ENCODE results near the gene RAB31.
A peak's percentile ranks its signal among the peaks of the same experiment; 100 is the strongest.

Gene RAB31

DNA sequence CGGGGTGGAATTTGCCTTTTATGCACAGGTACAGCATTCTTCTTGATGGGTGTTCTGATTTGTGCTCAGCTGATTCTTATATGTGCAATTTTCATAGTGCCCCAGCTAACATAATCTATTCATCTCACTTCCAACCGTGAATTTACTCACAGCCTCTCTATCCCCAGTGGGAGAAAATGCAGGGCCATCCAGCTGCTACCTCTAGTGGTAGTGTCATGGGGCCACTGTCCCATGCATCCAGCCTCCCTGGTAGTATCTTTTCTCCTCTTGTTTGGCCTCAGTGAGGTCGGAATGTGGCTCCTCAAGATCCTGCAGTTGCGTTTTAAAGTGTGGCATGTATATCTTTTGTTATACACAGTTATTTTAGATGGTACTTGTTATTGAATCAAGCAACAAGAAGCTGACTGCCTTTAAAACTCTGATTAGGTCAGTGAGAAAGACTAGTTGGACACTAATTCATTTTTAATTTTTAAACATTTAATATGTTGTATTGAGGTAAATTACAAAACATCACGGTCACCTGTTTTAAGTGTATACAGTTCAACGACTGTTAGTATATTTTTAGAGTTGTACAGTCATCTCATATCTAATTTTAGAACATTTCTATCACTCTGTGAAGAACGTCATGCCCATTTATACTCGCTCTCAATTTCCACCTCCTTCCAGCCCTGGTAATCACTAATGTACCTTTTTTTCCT lies 109.8 kb downstream of the RAB31 start:
- no peak for DNase-seq (ENCODE audit: low read depth, low spot score)

GRCh38 chr18:9818423-9818734 lies 110.3 kb downstream of the RAB31 start:
- DNase-seq (ENCODE audit: low read depth, low spot score): no peak

GRCh38 chr18:9820127-9820526 lies 112.0 kb downstream of the RAB31 start:
- no peak for DNase-seq (ENCODE audit: low read depth, low spot score)

- DNase-seq (ENCODE audit: low read depth, low spot score): no peak
Measured at GRCh38 chr18:9820719-9821118, 112.6 kb downstream of the RAB31 start.

DNA sequence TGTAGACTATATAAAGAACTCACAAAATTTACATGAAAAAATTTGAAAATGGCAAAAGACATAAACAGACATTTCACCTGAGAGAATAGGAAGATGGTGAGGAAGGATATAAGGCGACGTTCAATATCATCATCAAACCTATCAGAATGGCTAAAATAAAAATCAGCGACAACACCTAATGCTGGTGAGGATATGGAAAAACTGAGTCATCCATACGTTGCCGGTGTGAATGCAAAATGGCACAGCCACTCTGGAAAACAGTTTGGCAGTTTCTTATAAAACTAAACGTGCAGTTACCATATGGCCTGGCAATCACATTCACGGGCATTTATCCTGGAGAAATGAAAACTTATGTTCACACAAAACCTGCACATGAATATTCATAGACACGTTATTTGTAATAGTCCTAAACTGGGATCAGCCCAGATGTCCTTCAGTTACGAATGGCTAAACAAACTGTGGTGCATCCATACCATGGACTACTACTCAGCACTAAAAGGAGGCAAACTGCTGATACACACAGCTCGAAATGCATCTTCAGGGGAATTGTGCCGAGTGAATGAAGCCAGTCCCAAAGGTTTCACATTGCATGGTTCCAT lies 114.6 kb downstream of the RAB31 start:
- no peak for DNase-seq (ENCODE audit: low read depth, low spot score)

DNA sequence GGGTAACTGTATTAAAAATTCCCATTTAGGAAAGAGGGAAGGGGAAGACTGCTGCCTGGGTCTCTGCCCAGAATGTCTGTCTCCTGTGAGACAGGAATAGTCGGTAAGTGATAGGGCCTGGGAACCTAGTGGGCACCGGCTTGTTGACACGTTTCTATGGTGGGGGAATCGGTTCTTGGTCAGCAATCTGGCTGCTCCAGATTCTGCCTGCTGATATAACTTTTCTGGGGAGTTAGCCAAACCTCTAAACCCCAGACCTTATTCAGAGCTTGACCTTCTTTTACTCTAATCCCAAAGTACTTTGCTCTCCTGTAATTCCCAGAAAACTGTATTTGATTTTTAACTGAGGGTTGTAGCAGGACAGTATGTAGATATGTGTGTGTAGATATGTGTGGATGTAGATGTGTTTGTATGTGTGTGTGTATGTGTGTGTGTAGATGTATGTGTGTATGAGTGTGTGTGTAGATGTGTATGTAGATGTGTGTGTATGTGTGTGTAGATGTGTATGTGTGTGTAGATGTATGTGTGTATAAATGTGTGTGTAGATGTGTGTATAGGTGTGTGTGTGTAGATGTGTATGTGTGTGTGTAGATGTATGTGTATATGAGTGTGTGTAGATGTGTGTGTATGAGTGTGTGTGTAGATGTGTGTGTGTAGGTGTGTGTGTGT lies 115.8 kb downstream of the RAB31 start:
- no peak for DNase-seq (ENCODE audit: low read depth, low spot score)

- no peak for DNase-seq (ENCODE audit: low read depth, low spot score)
Measured at GRCh38 chr18:9824474-9824832, 116.4 kb downstream of the RAB31 start.

DNA sequence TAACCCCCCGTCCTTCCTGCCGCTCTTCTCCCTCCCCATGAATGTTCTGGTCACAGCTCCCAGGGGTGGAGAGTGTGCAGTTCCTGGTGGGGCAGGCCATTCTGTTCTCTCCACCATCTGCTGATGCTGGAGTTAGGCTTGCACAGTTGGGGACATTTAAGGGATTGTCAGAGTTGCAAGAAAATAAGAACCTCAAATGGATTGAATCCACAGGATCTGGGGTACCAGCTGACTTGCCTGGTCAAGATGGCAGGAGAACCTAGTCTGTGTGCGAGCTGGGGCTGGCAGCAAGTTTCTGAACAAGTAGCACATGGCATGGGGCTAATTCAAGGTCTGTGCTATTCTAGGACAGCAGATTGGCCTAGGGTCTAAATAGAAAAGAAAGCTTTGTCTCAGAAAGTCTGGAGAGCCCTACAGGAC lies 116.9 kb downstream of the RAB31 start:
- no peak for DNase-seq (ENCODE audit: low read depth, low spot score)

- no peak for DNase-seq (ENCODE audit: low read depth, low spot score)
Measured at GRCh38 chr18:9825571-9826073, 117.5 kb downstream of the RAB31 start.

- DNase-seq (ENCODE audit: low read depth, low spot score): no peak
Measured at GRCh38 chr18:9826685-9827084, 118.6 kb downstream of the RAB31 start.

DNA sequence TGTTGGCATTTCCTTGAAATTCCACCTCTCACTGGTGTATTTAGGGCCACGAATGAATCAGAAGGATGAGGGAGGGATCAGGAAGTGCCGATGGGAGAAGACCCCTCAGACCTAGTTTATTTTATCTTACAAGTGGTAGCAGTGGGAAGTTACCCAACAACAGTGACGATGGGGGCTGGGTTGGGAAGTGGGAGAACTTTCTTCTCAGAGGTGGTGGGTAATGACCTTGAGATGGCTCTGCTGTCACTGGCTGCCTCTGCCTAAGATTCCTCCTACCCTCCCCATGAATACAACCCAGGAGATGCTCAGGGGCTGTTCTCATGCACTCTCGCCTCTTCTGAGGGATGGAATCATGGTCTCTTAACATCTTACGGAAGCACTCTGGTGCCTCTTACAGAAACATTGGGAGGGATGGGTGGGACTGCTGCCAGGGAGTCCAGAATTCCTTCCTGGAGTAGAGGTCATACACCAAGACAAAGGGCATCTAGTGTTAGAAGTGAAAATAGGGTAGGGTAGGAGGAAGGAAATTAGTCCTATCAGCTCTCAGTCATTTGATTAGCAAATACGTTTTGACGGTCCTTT lies 119.2 kb downstream of the RAB31 start:
- DNase-seq (ENCODE audit: low read depth, low spot score): no peak

GRCh38 chr18:9827793-9828505 lies 119.8 kb downstream of the RAB31 start:
- DNase-seq (ENCODE audit: low read depth, low spot score): no peak

GRCh38 chr18:9828506-9829396 lies 120.7 kb downstream of the RAB31 start:
- DNase-seq (ENCODE audit: low read depth, low spot score): no peak

DNA sequence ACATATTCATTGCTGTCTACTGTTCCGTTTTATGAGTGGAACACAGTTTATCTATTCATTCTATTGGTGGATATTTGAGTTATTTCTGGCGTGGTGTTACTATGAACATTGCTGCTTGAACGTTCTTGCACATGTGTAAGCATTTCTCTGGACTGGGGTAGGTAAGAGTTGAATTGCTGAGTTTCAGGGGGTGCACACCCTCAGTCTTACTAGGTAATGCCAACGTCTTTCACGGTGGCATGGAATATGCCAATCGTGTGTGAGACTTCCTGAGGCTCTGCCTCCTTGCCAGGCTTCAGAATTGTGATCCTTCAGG lies 121.3 kb downstream of the RAB31 start:
- no peak for DNase-seq (ENCODE audit: low read depth, low spot score)

DNA sequence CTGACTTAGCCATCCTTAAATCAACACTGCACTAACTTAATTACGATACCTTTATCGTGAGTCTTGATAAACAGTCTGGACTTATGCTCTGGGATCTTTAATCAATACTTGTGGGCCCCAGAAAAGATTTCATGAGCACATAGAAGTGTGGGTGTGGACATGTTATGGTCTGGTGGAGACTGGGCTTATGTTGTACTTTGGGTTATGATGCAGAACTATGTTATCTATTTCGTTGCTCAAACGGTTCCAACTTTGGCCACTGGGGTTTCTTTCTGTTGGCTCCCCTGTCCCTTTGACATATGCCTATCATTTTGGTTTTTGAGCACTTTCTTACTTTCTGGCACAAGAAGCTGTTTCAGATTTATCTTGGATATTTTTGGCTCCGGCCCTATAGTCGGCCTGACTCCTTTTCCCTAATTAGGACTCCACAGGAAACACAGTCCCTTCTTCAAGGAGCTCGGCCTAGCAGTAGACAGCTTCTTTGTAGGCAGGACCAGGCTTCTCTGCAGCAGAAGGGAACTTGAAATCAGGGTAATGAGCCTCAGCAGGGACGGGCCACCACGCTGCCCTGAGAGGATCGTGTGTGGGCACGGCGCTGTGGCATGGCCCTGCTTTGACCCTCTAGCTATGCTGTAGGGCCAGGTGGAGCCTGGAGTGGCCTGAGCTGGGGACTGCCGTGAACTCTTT lies 123.1 kb downstream of the RAB31 start:
- no peak for DNase-seq (ENCODE audit: low read depth, low spot score)

DNA sequence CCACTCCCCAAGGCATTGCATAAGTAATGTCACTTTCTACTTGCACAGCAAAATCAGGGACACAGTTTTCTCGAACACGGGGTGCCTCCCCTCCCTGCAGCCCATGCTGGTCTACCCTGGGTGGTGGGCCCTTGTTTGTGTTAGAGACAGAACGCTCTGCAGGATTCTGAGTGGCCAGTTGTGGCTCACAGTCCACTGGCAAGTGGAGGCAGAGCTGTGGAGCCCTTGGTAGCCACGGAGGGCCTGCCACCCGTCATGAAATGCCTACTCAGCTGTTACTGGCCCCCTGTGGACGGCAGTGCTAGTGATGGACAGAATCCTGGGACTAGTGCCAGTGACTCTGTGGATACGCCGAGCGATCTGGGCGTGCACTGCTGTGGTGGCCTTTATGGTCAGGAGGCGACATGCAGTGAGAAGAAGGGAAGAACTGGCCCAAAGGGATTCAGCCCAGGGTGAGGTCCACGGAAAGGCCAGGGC lies 123.7 kb downstream of the RAB31 start:
- no peak for DNase-seq (ENCODE audit: low read depth, low spot score)

GRCh38 chr18:9832871-9833270 lies 124.8 kb downstream of the RAB31 start:
- DNase-seq (ENCODE audit: low read depth, low spot score): no peak

GRCh38 chr18:9834551-9834950 lies 126.5 kb downstream of the RAB31 start:
- DNase-seq (ENCODE audit: low read depth, low spot score): no peak

DNA sequence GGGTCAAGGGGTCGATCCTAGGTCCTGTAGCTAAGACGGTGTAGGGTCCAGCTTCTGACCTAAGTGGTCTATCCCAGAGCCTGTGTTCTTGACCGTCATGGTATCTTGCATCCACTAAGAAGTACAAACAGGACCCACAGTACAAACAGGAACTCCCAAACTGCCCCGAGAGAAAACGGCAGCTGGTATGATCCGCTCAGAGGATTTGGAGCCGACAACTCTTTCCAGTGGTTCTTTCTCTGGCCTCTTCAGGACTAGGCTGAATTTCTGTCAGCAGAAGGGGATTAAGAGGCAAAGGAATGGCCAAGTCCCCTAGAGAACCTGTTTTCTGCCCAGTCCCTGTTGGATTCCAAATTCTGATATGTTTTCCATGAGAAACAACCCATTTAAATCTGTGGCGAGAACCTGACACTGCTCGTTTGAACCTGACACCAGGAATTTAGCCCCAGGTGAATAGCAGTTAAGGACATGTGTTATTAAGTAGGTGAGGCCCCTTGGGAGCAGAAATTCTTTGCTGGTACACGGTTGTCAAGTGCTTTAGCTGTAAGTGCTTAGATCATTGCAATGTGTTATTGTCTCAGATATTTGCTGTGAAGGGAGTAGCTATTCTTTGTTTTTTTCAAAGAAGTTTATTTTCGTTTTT lies 127.1 kb downstream of the RAB31 start:
- peak; percentile 77 for DNase-seq (ENCODE audit: low read depth, low spot score)

DNA sequence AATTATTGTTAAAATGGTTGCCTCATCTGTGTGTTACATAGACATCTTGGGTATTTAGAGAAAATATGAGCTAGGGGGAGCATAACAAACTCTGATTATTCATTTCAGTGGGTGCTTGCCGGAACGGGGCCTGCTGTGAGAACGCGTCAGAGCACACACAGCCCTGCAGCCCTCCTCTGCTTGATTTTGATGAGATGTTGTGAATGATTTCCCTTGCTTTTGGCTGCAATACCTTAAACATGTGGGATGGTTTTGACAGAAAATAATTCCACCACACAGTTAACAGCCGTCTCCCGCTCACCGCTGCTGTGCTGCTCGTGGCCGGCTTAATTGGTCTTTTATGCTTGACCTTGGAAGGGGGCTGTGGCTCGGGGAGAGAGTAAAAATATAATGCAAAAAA lies 127.7 kb downstream of the RAB31 start:
- no peak for DNase-seq (ENCODE audit: low read depth, low spot score)

All from iPS DF 19.7 (cell line).